Measurements from ENCODE around the gene CC2D2A. TPM values are rescaled to one million over a fixed set of nuclear protein-coding genes. Genes with fewer than 3 reads are reported as not detected.

Gene CC2D2A
- total RNA-seq, 6 experiments from 2014 or later: 19.1 to 26.5 (median 21.8) TPM

DNA sequence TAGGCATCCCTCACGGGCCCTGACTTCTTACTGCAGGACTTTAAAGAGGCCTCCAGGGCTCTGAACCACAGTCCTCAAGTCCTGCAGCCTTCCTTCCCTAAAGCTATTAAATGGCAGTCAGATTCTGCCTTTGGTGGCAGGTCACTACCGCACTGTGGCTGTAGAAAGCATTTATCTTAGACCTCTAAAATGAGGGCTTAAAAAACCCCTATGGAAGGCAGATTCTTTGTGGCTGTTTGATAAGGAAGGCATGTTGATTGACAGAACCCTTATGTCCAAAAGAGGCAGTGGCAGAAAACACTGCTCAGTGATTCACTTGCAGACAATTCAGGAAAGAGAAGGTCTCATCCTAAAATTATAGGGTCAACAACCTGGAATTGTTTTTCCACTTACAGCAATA is 106.3 kb downstream of the CC2D2A start:
- no peaks in the 10 kb centered on the region for H3K9me3 Mint-ChIP-seq
- H3K36me3 Mint-ChIP-seq (ENCODE audit: low read depth): no peaks in the 10 kb centered on the region
- no peak for DNase-seq
- no peak for TF ChIP-seq CTCF (IDR thresholded peaks at IDR 0.05)
- no peak overlapping the region for H3K27ac Mint-ChIP-seq
- H3K27me3 Mint-ChIP-seq (ENCODE audit: insufficient read depth): no peaks in the 10 kb centered on the region
- peaks cover 25% of the 10 kb centered on the region for H3K4me1 Mint-ChIP-seq (ENCODE audit: low read depth)
- H3K4me3 Mint-ChIP-seq: no peak overlapping the region

GRCh38 chr4:15577508-15577907 is 107.8 kb downstream of the CC2D2A start:
- Mint-ChIP-seq H3K4me3 (no peak overlapping the region), H3K27ac (peak overlapping the region; percentile 53), H3K27me3 (ENCODE audit: insufficient read depth) (no peaks in the 10 kb centered on the region), H3K4me1 (ENCODE audit: low read depth) (peaks cover 36% of the 10 kb centered on the region), H3K9me3 (no peaks in the 10 kb centered on the region), H3K36me3 (ENCODE audit: low read depth) (peaks cover 3% of the 10 kb centered on the region; the same call in 1 of the 2 replicates)
- no peak for TF ChIP-seq CTCF (IDR thresholded peaks at IDR 0.05)
- peak; percentile 41 for DNase-seq

DNA sequence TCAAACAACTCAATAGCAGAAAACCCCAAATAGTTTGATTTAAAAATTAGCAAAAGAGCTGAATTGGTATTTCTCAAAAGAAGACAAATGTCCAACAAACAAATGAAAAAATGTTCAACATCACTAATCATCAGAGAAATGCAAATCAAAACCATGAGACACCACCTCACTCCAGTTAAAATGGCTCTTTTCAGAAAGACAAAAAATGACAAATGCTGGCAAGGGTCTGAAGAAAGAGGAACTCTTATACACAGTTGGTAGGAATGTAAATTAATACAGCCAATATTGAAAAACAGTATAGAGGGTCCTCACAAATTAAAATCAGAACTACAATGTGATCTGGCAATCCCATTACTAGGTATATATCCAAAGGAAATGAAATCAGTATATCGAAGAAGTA is 115.1 kb downstream of the CC2D2A start:
- H3K9me3 Mint-ChIP-seq: no peaks in the 10 kb centered on the region
- H3K27me3 Mint-ChIP-seq (ENCODE audit: insufficient read depth): peaks cover 2% of the 10 kb centered on the region; the same call in 1 of the 2 replicates
- no peak overlapping the region for H3K27ac Mint-ChIP-seq
- H3K4me3 Mint-ChIP-seq: no peak overlapping the region
- H3K4me1 Mint-ChIP-seq (ENCODE audit: low read depth): peaks cover 12% of the 10 kb centered on the region
- no peak for DNase-seq
- no peak for TF ChIP-seq CTCF (IDR thresholded peaks at IDR 0.05)
- H3K36me3 Mint-ChIP-seq (ENCODE audit: low read depth): peaks cover 12% of the 10 kb centered on the region; the same call in 1 of the 2 replicates

- peaks cover 2% of the 10 kb centered on the region; the same call in 1 of the 2 replicates for H3K27me3 Mint-ChIP-seq (ENCODE audit: insufficient read depth)
- peaks cover 12% of the 10 kb centered on the region; the same call in 1 of the 2 replicates for H3K36me3 Mint-ChIP-seq (ENCODE audit: low read depth)
- no peak overlapping the region for H3K27ac Mint-ChIP-seq
- no peak overlapping the region for H3K4me3 Mint-ChIP-seq
- H3K9me3 Mint-ChIP-seq: no peaks in the 10 kb centered on the region
- peaks cover 12% of the 10 kb centered on the region for H3K4me1 Mint-ChIP-seq (ENCODE audit: low read depth)
- TF ChIP-seq CTCF (IDR thresholded peaks at IDR 0.05): no peak
- DNase-seq: no peak
These were observed 115.6 kb downstream of the CC2D2A start for GRCh38 chr4:15585331-15585730.

- peaks cover 2% of the 10 kb centered on the region; the same call in 1 of the 2 replicates for H3K27me3 Mint-ChIP-seq (ENCODE audit: insufficient read depth)
- TF ChIP-seq CTCF (IDR thresholded peaks at IDR 0.05): no peak
- no peak overlapping the region for H3K4me3 Mint-ChIP-seq
- peaks cover 12% of the 10 kb centered on the region; the same call in 1 of the 2 replicates for H3K36me3 Mint-ChIP-seq (ENCODE audit: low read depth)
- peaks cover 10% of the 10 kb centered on the region for H3K4me1 Mint-ChIP-seq (ENCODE audit: low read depth)
- DNase-seq: no peak
- H3K27ac Mint-ChIP-seq: no peak overlapping the region
- no peaks in the 10 kb centered on the region for H3K9me3 Mint-ChIP-seq
These were observed 116.4 kb downstream of the CC2D2A start for GRCh38 chr4:15586066-15586465.

DNA sequence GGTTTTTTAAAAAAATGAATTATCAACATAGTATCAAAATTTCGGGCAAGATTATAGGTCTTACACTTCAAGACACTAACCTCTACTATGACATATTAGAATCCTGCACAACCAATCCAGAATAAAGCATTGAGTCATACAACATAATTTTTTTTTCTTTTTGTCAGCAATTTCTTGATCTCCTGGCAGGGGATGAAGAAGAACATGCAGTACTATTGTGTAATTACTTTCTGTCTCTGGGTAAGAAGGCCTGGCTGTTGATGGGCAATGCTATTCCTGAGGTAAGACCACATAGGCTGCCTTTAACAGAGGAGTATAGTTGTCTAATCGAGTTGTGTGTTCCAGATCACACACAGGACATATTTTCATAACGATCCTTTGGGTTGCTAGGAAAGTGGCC is 118.0 kb downstream of the CC2D2A start:
- TF ChIP-seq CTCF (IDR thresholded peaks at IDR 0.05): no peak
- Mint-ChIP-seq H3K9me3 (no peaks in the 10 kb centered on the region), H3K27me3 (ENCODE audit: insufficient read depth) (peaks cover 2% of the 10 kb centered on the region; the same call in 1 of the 2 replicates), H3K27ac (no peak overlapping the region), H3K36me3 (ENCODE audit: low read depth) (peaks cover 7% of the 10 kb centered on the region; the same call in 1 of the 2 replicates), H3K4me1 (ENCODE audit: low read depth) (no peaks in the 10 kb centered on the region), H3K4me3 (no peak overlapping the region)
- DNase-seq: no peak

Measured in HFFc6 (cell line).